ENCODE results near the gene THRB. TPM values are rescaled to one million over a fixed set of nuclear protein-coding genes. Genes with fewer than 3 reads are reported as not detected.

THRB gene
- total RNA-seq, 4 donors from 2014 or later, result 29.2 to 38.5 (median 36.3) TPM

- no peak for TF ChIP-seq CTCF (IDR thresholded peaks at IDR 0.05; ENCODE audit: low read depth)
Observed at GRCh38 chr3:24447836-24448235, 46.8 kb downstream of the THRB start.

GRCh38 chr3:24446032-24446431, 48.6 kb downstream of the THRB start:
- TF ChIP-seq CTCF (IDR thresholded peaks at IDR 0.05; ENCODE audit: low read depth), result no peak

GRCh38 chr3:24443476-24443875, 51.2 kb downstream of the THRB start:
- no peak for TF ChIP-seq CTCF (IDR thresholded peaks at IDR 0.05; ENCODE audit: low read depth)

- no peak for TF ChIP-seq CTCF (IDR thresholded peaks at IDR 0.05; ENCODE audit: low read depth)
Observed at GRCh38 chr3:24440760-24441464, 53.7 kb downstream of the THRB start.

- TF ChIP-seq CTCF (IDR thresholded peaks at IDR 0.05; ENCODE audit: low read depth), result no peak
Observed at GRCh38 chr3:24439021-24439420, 55.6 kb downstream of the THRB start.

GRCh38 chr3:24437326-24437725, 57.3 kb downstream of the THRB start:
- TF ChIP-seq CTCF (IDR thresholded peaks at IDR 0.05; ENCODE audit: low read depth), result no peak

GRCh38 chr3:24435584-24435983, 59.1 kb downstream of the THRB start:
- no peak for TF ChIP-seq CTCF (IDR thresholded peaks at IDR 0.05; ENCODE audit: low read depth)

Data from subcutaneous adipose tissue (tissue), 4 donors.